Measurements from ENCODE around the gene CCDC178. TPM values are rescaled to one million over a fixed set of nuclear protein-coding genes. Genes with fewer than 3 reads are reported as not detected.

Gene CCDC178
- total and polyA plus RNA-seq, 9 donors, result 0.43 to 0.84 (median 0.54) TPM

- no peak for DNase-seq
Measured at GRCh38 chr18:33040213-33040612, 400.3 kb downstream of the CCDC178 start.

GRCh38 chr18:33034945-33035344 lies 405.6 kb downstream of the CCDC178 start:
- DNase-seq, result no peak
- no peaks in the 10 kb centered on the region for H3K4me1 ChIP-seq (ENCODE audit: control insufficient read depth, insufficient read depth, low read length)
- H3K36me3 ChIP-seq (ENCODE audit: control insufficient read depth, insufficient read depth, low read length), result no peaks in the 10 kb centered on the region
- H3K27me3 ChIP-seq (ENCODE audit: control insufficient read depth, insufficient read depth, low read length), result no peaks in the 10 kb centered on the region
- no peak overlapping the region for H3K4me3 ChIP-seq (ENCODE audit: low read length)
- H3K27ac ChIP-seq (ENCODE audit: low read length), result no peak overlapping the region
- H3K9me3 ChIP-seq (replicated peaks; ENCODE audit: control insufficient read depth, low read depth, low read length), result no peaks in the 10 kb centered on the region

More at GRCh38 chr18:33040213-33040612, 400.3 kb downstream of the CCDC178 start:
- no peaks in the 10 kb centered on the region for H3K36me3 ChIP-seq (ENCODE audit: control insufficient read depth, insufficient read depth, low read length)
- H3K27me3 ChIP-seq (ENCODE audit: control insufficient read depth, insufficient read depth, low read length), result no peaks in the 10 kb centered on the region
- H3K4me3 ChIP-seq (ENCODE audit: low read length), result no peak overlapping the region
- H3K4me1 ChIP-seq (ENCODE audit: control insufficient read depth, insufficient read depth, low read length), result no peaks in the 10 kb centered on the region
- peaks cover 4% of the 10 kb centered on the region for H3K9me3 ChIP-seq (replicated peaks; ENCODE audit: control insufficient read depth, low read depth, low read length)
- H3K27ac ChIP-seq (ENCODE audit: low read length), result no peak overlapping the region

- Histone ChIP-seq H3K27ac (ENCODE audit: low read length) (no peak overlapping the region), H3K9me3 (replicated peaks; ENCODE audit: control insufficient read depth, low read depth, low read length) (no peaks in the 10 kb centered on the region), H3K4me3 (ENCODE audit: low read length) (no peak overlapping the region), H3K27me3 (ENCODE audit: control insufficient read depth, insufficient read depth, low read length) (no peaks in the 10 kb centered on the region), H3K4me1 (ENCODE audit: control insufficient read depth, insufficient read depth, low read length) (no peaks in the 10 kb centered on the region), H3K36me3 (ENCODE audit: control insufficient read depth, insufficient read depth, low read length) (no peaks in the 10 kb centered on the region)
- no peak for DNase-seq
Measured at GRCh38 chr18:33034212-33034611, 406.3 kb downstream of the CCDC178 start.

- no peaks in the 10 kb centered on the region for H3K9me3 ChIP-seq (replicated peaks; ENCODE audit: control insufficient read depth, low read depth, low read length)
Measured at GRCh38 chr18:33022370-33022769, 418.2 kb downstream of the CCDC178 start.

GRCh38 chr18:33020877-33021276 lies 419.6 kb downstream of the CCDC178 start:
- peak; percentile 6 for DNase-seq
- no CpG with 5 or more reads among the region's 2 CpGs for WGBS (ENCODE audit: insufficient coverage)
- Histone ChIP-seq H3K4me1 (ENCODE audit: control insufficient read depth, insufficient read depth, low read length) (no peaks in the 10 kb centered on the region), H3K9me3 (replicated peaks; ENCODE audit: control insufficient read depth, low read depth, low read length) (no peaks in the 10 kb centered on the region), H3K36me3 (ENCODE audit: control insufficient read depth, insufficient read depth, low read length) (no peaks in the 10 kb centered on the region), H3K4me3 (ENCODE audit: low read length) (no peak overlapping the region), H3K27ac (ENCODE audit: low read length) (no peak overlapping the region), H3K27me3 (ENCODE audit: control insufficient read depth, insufficient read depth, low read length) (no peaks in the 10 kb centered on the region)

More at GRCh38 chr18:33022370-33022769, 418.2 kb downstream of the CCDC178 start:
- no peaks in the 10 kb centered on the region for H3K36me3 ChIP-seq (ENCODE audit: control insufficient read depth, insufficient read depth, low read length)
- no peak overlapping the region for H3K4me3 ChIP-seq (ENCODE audit: low read length)
- H3K27me3 ChIP-seq (ENCODE audit: control insufficient read depth, insufficient read depth, low read length), result no peaks in the 10 kb centered on the region
- no peak for DNase-seq
- H3K27ac ChIP-seq (ENCODE audit: low read length), result no peak overlapping the region
- no peaks in the 10 kb centered on the region for H3K4me1 ChIP-seq (ENCODE audit: control insufficient read depth, insufficient read depth, low read length)

GRCh38 chr18:33014060-33014796 lies 426.3 kb downstream of the CCDC178 start:
- no peak for DNase-seq
- H3K27me3 ChIP-seq (ENCODE audit: control insufficient read depth, insufficient read depth, low read length), result no peaks in the 10 kb centered on the region
- no CpG with 5 or more reads among the region's 5 CpGs for WGBS (ENCODE audit: insufficient coverage)
- no peaks in the 10 kb centered on the region for H3K9me3 ChIP-seq (replicated peaks; ENCODE audit: control insufficient read depth, low read depth, low read length)
- no peak overlapping the region for H3K27ac ChIP-seq (ENCODE audit: low read length)
- H3K4me3 ChIP-seq (ENCODE audit: low read length), result no peak overlapping the region
- H3K4me1 ChIP-seq (ENCODE audit: control insufficient read depth, insufficient read depth, low read length), result no peaks in the 10 kb centered on the region
- H3K36me3 ChIP-seq (ENCODE audit: control insufficient read depth, insufficient read depth, low read length), result no peaks in the 10 kb centered on the region

GRCh38 chr18:33010149-33010548 lies 430.4 kb downstream of the CCDC178 start:
- peak; percentile 14 for DNase-seq
- Histone ChIP-seq H3K4me3 (ENCODE audit: low read length) (no peak overlapping the region), H3K36me3 (ENCODE audit: control insufficient read depth, insufficient read depth, low read length) (no peaks in the 10 kb centered on the region), H3K9me3 (replicated peaks; ENCODE audit: control insufficient read depth, low read depth, low read length) (no peaks in the 10 kb centered on the region), H3K4me1 (ENCODE audit: control insufficient read depth, insufficient read depth, low read length) (no peaks in the 10 kb centered on the region), H3K27me3 (ENCODE audit: control insufficient read depth, insufficient read depth, low read length) (no peaks in the 10 kb centered on the region), H3K27ac (ENCODE audit: low read length) (no peak overlapping the region)
- WGBS (ENCODE audit: insufficient coverage), result no CpG with 5 or more reads among the region's 2 CpGs

- DNase-seq, result no peak
- Histone ChIP-seq H3K36me3 (ENCODE audit: control insufficient read depth, insufficient read depth, low read length) (no peaks in the 10 kb centered on the region), H3K27me3 (ENCODE audit: control insufficient read depth, insufficient read depth, low read length) (no peaks in the 10 kb centered on the region), H3K4me1 (ENCODE audit: control insufficient read depth, insufficient read depth, low read length) (no peaks in the 10 kb centered on the region), H3K27ac (ENCODE audit: low read length) (no peak overlapping the region), H3K9me3 (replicated peaks; ENCODE audit: control insufficient read depth, low read depth, low read length) (peaks cover 3% of the 10 kb centered on the region), H3K4me3 (ENCODE audit: low read length) (no peak overlapping the region)
- WGBS (ENCODE audit: insufficient coverage), result 86% methylated on average over 1 of the region's 1 CpG
Measured at GRCh38 chr18:32998921-32999320, 441.6 kb downstream of the CCDC178 start.

- no peak for DNase-seq
- no peak overlapping the region for H3K4me3 ChIP-seq (ENCODE audit: low read length)
- H3K27me3 ChIP-seq (ENCODE audit: control insufficient read depth, insufficient read depth, low read length), result no peaks in the 10 kb centered on the region
- H3K27ac ChIP-seq (ENCODE audit: low read length), result no peak overlapping the region
- H3K36me3 ChIP-seq (ENCODE audit: control insufficient read depth, insufficient read depth, low read length), result no peaks in the 10 kb centered on the region
- 95% methylated on average over 2 of the region's 3 CpGs for WGBS (ENCODE audit: insufficient coverage)
- H3K4me1 ChIP-seq (ENCODE audit: control insufficient read depth, insufficient read depth, low read length), result no peaks in the 10 kb centered on the region
- peaks cover 3% of the 10 kb centered on the region for H3K9me3 ChIP-seq (replicated peaks; ENCODE audit: control insufficient read depth, low read depth, low read length)
Measured at GRCh38 chr18:32998285-32998684, 442.2 kb downstream of the CCDC178 start.

- no peak for DNase-seq
- no peaks in the 10 kb centered on the region for H3K36me3 ChIP-seq (ENCODE audit: control insufficient read depth, insufficient read depth, low read length)
- no peak overlapping the region for H3K27ac ChIP-seq (ENCODE audit: low read length)
- H3K27me3 ChIP-seq (ENCODE audit: control insufficient read depth, insufficient read depth, low read length), result no peaks in the 10 kb centered on the region
- H3K9me3 ChIP-seq (replicated peaks; ENCODE audit: control insufficient read depth, low read depth, low read length), result no peaks in the 10 kb centered on the region
- no peak overlapping the region for H3K4me3 ChIP-seq (ENCODE audit: low read length)
- no CpG with 5 or more reads among the region's 1 CpG for WGBS (ENCODE audit: insufficient coverage)
- H3K4me1 ChIP-seq (ENCODE audit: control insufficient read depth, insufficient read depth, low read length), result no peaks in the 10 kb centered on the region
Measured at GRCh38 chr18:32983721-32984120, 456.8 kb downstream of the CCDC178 start.

GRCh38 chr18:32980896-32981295 lies 459.6 kb downstream of the CCDC178 start:
- DNase-seq, result no peak
- Histone ChIP-seq H3K9me3 (replicated peaks; ENCODE audit: control insufficient read depth, low read depth, low read length) (no peaks in the 10 kb centered on the region), H3K36me3 (ENCODE audit: control insufficient read depth, insufficient read depth, low read length) (no peaks in the 10 kb centered on the region), H3K4me1 (ENCODE audit: control insufficient read depth, insufficient read depth, low read length) (no peaks in the 10 kb centered on the region), H3K27me3 (ENCODE audit: control insufficient read depth, insufficient read depth, low read length) (no peaks in the 10 kb centered on the region), H3K4me3 (ENCODE audit: low read length) (no peak overlapping the region), H3K27ac (ENCODE audit: low read length) (no peak overlapping the region)
- WGBS (ENCODE audit: insufficient coverage), result no CpG with 5 or more reads among the region's 2 CpGs
